ENCODE data around the gene KLHL22.

KLHL22 gene

DNA sequence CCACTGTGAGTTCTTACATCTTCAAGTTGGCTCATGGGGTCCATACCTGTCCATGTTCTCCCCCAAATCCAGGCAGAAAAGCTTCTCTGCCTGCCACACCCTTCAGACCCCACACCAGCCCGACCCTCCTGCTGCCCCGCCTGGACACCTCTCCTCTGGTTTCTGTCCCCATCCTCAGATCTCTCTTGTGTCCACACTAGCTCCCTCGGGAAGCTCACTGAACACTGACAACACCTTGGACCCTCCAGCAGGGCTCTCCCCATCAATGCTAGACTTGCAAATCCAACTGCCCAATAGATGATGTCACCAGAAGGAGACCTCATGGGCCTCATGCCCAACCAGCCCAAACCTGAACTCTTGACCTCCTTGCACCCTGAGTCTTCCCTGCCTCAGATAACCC lies 60.8 kb downstream of the KLHL22 start:
- Histone ChIP-seq H3K4me1 (ENCODE audit: control insufficient read depth, insufficient read depth, low read length) (peaks cover 13% of the 10 kb centered on the region), H3K36me3 (ENCODE audit: control insufficient read depth, insufficient read depth, low read length) (no peaks in the 10 kb centered on the region), H3K9ac (ENCODE audit: low read length) (no peak overlapping the region), H3K27ac (ENCODE audit: low read depth, low read length) (no peak overlapping the region), H3K4me3 (ENCODE audit: low read length) (no peak overlapping the region), H3K27me3 (ENCODE audit: control insufficient read depth, insufficient read depth, low read length) (peaks cover 9% of the 10 kb centered on the region)

DNA sequence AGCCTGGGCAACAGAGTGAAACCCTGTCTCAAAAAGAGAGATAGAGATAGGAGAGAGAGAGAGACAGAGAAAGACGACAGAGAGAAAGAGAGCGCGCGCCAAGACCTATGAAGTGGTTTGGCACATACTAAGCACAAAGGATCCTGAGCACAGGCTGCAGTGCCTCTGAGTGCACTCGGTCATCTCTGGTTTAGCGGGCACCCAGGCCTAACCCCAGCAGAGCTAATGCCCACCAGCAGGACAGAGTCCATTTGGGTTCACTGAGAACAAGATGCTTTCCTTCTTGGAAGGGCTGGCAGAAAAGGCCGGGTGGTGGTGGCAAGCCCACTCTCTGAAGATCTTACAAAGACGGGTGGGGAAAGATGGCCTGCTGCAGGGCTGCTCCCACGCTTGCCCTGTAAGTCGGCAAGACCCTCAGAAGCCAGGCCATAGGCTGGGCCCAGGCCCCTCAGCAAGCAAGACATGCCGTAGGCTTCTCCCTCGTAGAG lies 61.3 kb downstream of the KLHL22 start:
- no peak overlapping the region for H3K27ac ChIP-seq (ENCODE audit: low read depth, low read length)
- H3K4me1 ChIP-seq (ENCODE audit: control insufficient read depth, insufficient read depth, low read length), result peaks cover 13% of the 10 kb centered on the region
- H3K9ac ChIP-seq (ENCODE audit: low read length), result no peak overlapping the region
- peaks cover 9% of the 10 kb centered on the region for H3K27me3 ChIP-seq (ENCODE audit: control insufficient read depth, insufficient read depth, low read length)
- no peaks in the 10 kb centered on the region for H3K36me3 ChIP-seq (ENCODE audit: control insufficient read depth, insufficient read depth, low read length)
- no peak overlapping the region for H3K4me3 ChIP-seq (ENCODE audit: low read length)

DNA sequence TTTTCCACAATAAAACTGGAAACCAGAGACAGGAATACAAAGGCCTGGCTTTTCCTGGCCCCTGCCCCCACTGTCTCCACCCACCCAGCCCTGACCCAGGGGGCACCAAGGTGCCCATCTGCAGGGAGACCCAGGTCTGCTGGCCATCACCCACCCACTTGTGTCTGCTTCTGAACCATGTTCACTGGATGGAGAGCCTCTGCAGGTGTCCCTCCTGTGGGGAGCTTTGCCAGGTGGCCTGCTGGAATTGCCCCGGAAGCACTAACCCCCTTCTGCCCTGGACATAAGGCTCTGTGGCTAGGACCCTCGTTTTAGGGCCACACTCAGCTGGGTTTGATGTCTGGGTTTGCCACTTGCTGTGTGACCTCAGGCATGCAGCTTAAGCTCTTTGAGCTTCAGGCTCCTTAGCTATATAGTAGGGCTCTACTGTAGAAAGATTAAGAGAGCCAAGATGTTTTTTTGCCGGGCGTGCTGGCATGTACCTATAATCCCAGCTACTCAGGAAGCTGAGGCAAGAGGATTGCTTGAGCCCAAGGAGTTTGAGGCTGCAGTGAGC lies 61.8 kb downstream of the KLHL22 start:
- Histone ChIP-seq H3K9ac (ENCODE audit: low read length) (no peak overlapping the region), H3K27ac (ENCODE audit: low read depth, low read length) (no peak overlapping the region), H3K36me3 (ENCODE audit: control insufficient read depth, insufficient read depth, low read length) (no peaks in the 10 kb centered on the region), H3K27me3 (ENCODE audit: control insufficient read depth, insufficient read depth, low read length) (peaks cover 9% of the 10 kb centered on the region), H3K4me3 (ENCODE audit: low read length) (no peak overlapping the region), H3K4me1 (ENCODE audit: control insufficient read depth, insufficient read depth, low read length) (peaks cover 13% of the 10 kb centered on the region)

DNA sequence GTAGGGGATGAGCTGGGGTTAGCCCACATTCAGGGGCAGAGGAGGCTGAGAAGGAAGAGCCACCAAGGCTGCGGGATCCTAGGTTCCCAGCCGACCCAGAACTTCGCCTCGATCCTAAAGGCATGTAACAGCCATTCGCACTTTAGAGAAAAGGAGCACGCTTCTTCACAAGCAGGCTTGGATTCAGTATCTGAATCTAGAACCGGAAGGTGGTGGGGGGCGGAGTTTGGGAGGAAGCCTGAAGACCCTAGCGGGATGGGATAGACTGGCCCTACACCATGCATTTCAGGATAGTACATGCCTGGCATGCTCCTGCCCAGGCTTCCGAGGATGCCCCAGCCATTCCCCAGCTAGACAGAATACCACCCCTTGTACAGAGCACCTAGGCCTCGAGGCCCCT lies 62.4 kb downstream of the KLHL22 start:
- H3K9ac ChIP-seq (ENCODE audit: low read length), result no peak overlapping the region
- H3K36me3 ChIP-seq (ENCODE audit: control insufficient read depth, insufficient read depth, low read length), result no peaks in the 10 kb centered on the region
- peaks cover 13% of the 10 kb centered on the region for H3K4me1 ChIP-seq (ENCODE audit: control insufficient read depth, insufficient read depth, low read length)
- H3K4me3 ChIP-seq (ENCODE audit: low read length), result no peak overlapping the region
- peaks cover 9% of the 10 kb centered on the region for H3K27me3 ChIP-seq (ENCODE audit: control insufficient read depth, insufficient read depth, low read length)
- no peak overlapping the region for H3K27ac ChIP-seq (ENCODE audit: low read depth, low read length)

DNA sequence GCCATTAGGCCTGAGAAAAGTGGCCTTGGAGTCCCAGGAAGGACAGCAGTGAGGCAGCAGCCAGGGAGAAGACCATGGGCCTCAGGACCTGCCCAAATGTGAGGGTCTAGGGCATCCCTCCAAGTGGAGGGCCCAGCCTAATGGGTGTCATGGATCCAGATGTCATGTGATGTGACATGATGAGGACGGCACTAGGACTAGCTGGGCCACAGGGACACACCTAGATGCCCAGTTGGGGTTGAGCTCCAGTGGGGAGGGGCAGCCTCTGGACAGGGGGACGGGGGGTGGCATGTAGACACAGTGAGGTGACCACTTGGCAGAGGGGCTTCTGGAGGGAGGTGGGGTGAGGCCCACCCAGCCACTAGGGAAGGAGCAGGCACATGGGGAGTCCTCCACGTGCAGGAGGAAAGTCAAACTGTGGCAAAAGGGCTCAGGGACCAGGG lies 63.3 kb downstream of the KLHL22 start:
- H3K36me3 ChIP-seq (ENCODE audit: control insufficient read depth, insufficient read depth, low read length), result no peaks in the 10 kb centered on the region
- H3K27me3 ChIP-seq (ENCODE audit: control insufficient read depth, insufficient read depth, low read length), result peaks cover 9% of the 10 kb centered on the region
- peaks cover 13% of the 10 kb centered on the region for H3K4me1 ChIP-seq (ENCODE audit: control insufficient read depth, insufficient read depth, low read length)
- no peak overlapping the region for H3K27ac ChIP-seq (ENCODE audit: low read depth, low read length)
- H3K9ac ChIP-seq (ENCODE audit: low read length), result no peak overlapping the region
- H3K4me3 ChIP-seq (ENCODE audit: low read length), result no peak overlapping the region

DNA sequence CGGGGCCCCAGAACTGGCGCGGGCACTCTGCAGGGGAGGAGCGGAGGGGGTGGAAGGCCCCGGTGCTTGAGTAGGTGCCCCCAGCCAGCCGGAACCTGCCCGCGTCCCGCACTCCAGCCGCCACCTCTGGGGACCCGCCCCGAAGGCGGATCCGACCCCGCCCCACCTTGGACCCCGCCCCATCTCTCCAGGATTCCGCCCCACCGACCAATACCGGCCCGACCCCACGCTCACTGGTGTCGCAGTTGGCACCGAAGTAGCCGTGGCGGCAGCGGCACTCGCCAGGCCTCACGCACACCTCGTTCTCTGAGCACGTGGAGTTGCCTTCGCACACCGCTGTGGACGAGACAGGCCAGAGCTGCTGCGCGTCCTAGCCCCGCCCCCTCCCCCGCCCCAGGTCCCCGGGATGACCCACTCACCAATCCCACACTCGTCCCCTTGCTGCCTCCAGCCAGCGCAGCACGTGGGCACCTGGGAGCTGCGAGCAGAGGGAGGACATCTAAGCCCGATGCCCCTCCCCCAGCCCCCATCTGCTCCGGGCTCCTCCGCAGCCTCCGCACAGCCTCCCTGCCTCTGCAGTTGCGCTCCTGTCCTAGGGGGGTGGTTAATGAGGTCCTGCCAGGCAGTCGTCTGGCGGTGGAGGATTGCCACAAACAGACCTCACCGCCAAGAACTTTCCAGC lies 63.9 kb downstream of the KLHL22 start:
- peaks cover 8% of the 10 kb centered on the region for H3K4me1 ChIP-seq (ENCODE audit: control insufficient read depth, insufficient read depth, low read length)
- no peak overlapping the region for H3K27ac ChIP-seq (ENCODE audit: low read depth, low read length)
- H3K9ac ChIP-seq (ENCODE audit: low read length), result no peak overlapping the region
- H3K4me3 ChIP-seq (ENCODE audit: low read length), result peak overlapping the region; percentile 58
- H3K27me3 ChIP-seq (ENCODE audit: control insufficient read depth, insufficient read depth, low read length), result peaks cover 13% of the 10 kb centered on the region
- H3K36me3 ChIP-seq (ENCODE audit: control insufficient read depth, insufficient read depth, low read length), result peaks cover 2% of the 10 kb centered on the region

DNA sequence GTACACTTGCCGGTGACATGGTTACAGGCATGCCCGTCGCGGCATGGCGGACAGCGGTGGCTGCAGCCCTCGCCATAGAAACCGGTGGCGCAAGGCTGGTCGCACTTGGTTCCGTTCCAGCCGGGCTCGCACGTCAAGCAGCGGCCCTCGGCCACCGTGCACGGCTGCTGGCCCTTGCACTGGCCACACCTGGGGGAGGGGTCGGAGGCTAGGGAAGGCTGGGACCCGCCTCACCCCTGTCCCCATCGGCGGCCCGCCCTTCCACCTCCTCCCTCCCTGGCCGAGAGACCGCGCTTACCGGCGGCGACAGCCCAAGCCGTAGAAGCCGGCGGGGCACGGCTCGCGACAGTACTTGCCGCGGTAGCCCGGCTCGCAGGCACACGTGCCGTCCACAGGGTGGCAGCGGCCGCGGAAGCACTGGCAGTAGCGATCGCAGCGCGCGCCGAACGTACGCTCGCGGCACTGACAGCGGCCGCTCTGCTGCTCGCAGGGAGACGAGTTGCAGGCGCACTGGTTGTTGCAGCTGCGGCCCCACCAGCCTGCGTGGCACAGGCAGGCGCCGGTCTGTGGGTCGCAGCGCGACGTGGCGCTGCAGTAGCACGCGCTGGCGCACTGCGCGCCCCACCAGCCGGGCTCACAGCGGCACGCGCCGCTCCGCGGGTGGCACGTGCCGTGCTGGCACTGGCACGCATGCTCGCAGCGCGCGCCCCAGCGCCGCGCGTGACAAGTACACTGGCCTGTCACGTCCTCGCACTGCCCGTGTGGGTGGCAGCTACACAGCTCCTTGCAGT lies 64.7 kb downstream of the KLHL22 start:
- H3K4me3 ChIP-seq (ENCODE audit: low read length), result peak overlapping the region; percentile 58
- no peak overlapping the region for H3K9ac ChIP-seq (ENCODE audit: low read length)
- peaks cover 6% of the 10 kb centered on the region for H3K4me1 ChIP-seq (ENCODE audit: control insufficient read depth, insufficient read depth, low read length)
- H3K27ac ChIP-seq (ENCODE audit: low read depth, low read length), result no peak overlapping the region
- peaks cover 15% of the 10 kb centered on the region for H3K27me3 ChIP-seq (ENCODE audit: control insufficient read depth, insufficient read depth, low read length)
- peaks cover 2% of the 10 kb centered on the region for H3K36me3 ChIP-seq (ENCODE audit: control insufficient read depth, insufficient read depth, low read length)

DNA sequence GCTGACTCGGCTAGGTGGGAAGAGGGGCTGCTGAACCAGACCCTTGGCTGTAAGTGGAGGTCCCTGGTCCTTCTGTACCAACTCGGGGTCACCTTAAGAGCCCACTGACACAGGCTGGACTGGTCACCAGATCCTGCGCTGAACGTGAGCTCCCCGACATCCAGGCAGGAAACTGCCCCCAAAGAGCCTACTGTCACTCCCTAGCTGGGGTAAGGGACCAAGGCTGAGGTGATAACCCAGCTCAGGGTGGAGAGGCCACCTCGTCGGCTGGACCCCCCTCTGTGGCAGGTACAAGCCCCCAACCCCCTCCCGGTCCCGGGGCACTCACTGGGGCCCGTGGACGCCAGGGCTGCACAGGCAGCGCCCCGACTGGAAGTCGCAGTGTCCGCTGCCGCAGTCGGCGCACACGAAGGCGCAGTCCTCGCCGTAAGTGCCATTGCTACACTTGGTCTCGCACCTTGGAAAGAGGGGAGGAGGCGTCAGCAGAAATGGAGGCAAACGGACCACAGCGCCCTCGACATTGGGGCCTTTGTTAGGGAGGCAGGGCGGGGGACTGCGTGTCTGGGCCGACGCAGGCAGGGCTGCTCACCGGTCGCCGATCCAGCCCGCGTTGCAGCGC lies 65.4 kb downstream of the KLHL22 start:
- H3K9ac ChIP-seq (ENCODE audit: low read length), result no peak overlapping the region
- H3K4me3 ChIP-seq (ENCODE audit: low read length), result peak overlapping the region; percentile 58
- H3K36me3 ChIP-seq (ENCODE audit: control insufficient read depth, insufficient read depth, low read length), result peaks cover 2% of the 10 kb centered on the region
- peaks cover 2% of the 10 kb centered on the region for H3K4me1 ChIP-seq (ENCODE audit: control insufficient read depth, insufficient read depth, low read length)
- peaks cover 14% of the 10 kb centered on the region for H3K27me3 ChIP-seq (ENCODE audit: control insufficient read depth, insufficient read depth, low read length)
- no peak overlapping the region for H3K27ac ChIP-seq (ENCODE audit: low read depth, low read length)

DNA sequence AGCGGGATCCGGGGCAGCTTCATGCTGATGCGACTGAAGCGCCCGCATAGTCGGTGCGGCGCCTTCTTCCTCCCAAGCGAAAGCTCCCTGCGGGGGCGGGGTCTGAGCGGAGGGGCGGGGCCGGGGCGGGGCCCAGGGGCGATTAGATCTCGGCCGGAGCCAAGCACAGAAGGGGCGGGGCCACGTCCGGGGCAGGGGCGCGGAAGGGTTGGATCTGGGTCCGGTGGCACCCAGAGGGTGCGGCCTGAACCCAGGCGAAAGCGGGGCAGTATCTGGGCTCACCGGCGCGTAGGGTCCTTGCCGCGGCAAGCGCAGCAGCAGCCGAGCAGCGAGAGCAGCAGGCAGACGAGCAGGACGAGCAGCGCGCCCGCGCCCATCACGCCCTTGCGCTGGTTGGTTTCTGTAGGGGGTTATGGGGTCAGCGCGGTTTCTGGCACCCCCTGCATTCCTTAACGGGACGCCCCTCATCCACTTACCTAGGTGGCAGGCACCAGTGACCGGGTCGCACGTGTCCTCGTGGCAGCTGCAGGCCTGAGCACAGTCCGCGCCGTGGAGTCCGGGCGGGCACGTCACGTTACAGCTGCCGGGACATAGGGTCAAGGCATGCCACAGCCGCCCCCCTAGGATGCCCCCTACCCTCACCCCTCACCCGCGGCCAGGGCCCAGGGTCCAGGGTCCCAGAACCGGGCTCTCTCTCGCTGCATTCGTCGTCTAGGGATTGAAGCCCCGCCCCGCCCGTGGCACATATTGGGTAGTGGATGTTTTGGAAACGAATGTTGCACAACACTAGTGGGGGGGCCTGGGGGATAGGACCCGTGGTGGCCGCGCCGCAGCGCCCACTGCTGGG lies 66.1 kb downstream of the KLHL22 start:
- Histone ChIP-seq H3K36me3 (ENCODE audit: control insufficient read depth, insufficient read depth, low read length) (peaks cover 2% of the 10 kb centered on the region), H3K27ac (ENCODE audit: low read depth, low read length) (no peak overlapping the region), H3K4me1 (ENCODE audit: control insufficient read depth, insufficient read depth, low read length) (peaks cover 4% of the 10 kb centered on the region), H3K9ac (ENCODE audit: low read length) (no peak overlapping the region), H3K4me3 (ENCODE audit: low read length) (peak overlapping the region; percentile 50), H3K27me3 (ENCODE audit: control insufficient read depth, insufficient read depth, low read length) (peaks cover 16% of the 10 kb centered on the region)

DNA sequence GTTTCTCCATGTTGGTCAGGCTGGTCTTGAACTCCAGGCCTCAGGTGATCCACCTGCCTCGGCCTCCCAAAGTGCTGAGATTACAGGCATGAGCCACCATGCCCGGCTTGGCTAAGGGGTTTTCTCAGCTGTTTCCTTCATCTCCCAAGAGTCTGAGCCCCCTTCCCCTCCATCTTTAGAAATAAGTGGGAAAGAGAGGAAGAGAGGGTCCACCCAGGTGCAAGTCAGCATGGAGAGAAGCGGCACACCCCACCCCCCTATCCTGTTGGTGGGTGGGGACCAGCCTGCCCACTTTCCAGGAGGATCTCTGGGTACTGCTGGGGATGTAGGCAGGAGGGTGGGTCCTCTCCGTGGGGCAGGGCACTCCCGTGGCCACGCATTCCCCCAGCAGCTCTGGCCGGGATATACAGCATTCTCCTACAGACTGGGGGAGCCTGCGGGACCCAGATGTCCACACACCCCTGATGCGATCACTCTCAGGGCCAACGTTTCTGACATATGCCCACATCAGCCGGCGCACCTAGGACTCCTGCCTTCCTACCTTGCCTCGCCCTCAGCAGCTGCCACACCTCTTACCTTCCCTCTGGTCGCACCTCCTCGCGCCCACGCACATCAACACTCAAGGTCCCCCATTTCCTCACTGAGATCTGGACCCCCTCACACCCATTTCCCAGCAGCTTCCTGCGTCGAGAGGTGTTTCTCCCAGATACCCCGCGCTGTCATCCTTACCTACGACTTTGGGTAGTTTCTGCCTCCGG lies 66.9 kb downstream of the KLHL22 start:
- peak overlapping the region; percentile 45 for H3K4me3 ChIP-seq (ENCODE audit: low read length)
- peaks cover 2% of the 10 kb centered on the region for H3K36me3 ChIP-seq (ENCODE audit: control insufficient read depth, insufficient read depth, low read length)
- peaks cover 6% of the 10 kb centered on the region for H3K4me1 ChIP-seq (ENCODE audit: control insufficient read depth, insufficient read depth, low read length)
- H3K9ac ChIP-seq (ENCODE audit: low read length), result no peak overlapping the region
- no peak overlapping the region for H3K27ac ChIP-seq (ENCODE audit: low read depth, low read length)
- peaks cover 16% of the 10 kb centered on the region for H3K27me3 ChIP-seq (ENCODE audit: control insufficient read depth, insufficient read depth, low read length)

DNA sequence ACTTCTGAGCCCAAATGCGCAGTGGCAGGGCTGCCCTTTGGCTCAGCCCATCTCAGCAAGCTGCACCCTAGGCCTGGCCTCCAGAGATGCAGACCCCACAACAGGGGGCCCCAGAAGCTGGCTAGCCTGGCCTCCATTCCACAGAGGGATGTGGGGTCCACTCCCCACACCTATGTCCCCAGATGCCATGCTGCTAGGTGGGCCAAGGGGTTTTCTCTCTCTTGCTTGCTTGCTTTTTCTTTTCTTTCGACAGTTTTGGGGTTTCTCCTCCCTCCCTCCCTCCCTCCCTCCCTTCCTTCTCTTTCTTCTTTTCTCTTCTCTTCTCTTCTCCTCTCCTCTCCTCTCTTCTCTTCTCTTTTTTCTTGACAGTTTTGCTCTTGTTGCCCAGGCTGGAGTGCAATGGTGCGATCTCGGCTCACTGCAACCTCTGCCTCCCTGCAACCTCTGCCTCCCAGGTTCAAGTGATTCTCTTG lies 67.6 kb downstream of the KLHL22 start:
- H3K4me1 ChIP-seq (ENCODE audit: control insufficient read depth, insufficient read depth, low read length), result peaks cover 10% of the 10 kb centered on the region

More for the DNA sequence above, 67.6 kb downstream of the KLHL22 start:
- no peak overlapping the region for H3K27ac ChIP-seq (ENCODE audit: low read depth, low read length)
- H3K27me3 ChIP-seq (ENCODE audit: control insufficient read depth, insufficient read depth, low read length), result peaks cover 16% of the 10 kb centered on the region
- no peak overlapping the region for H3K4me3 ChIP-seq (ENCODE audit: low read length)
- H3K9ac ChIP-seq (ENCODE audit: low read length), result no peak overlapping the region
- H3K36me3 ChIP-seq (ENCODE audit: control insufficient read depth, insufficient read depth, low read length), result peaks cover 2% of the 10 kb centered on the region

Measured in rectal smooth muscle tissue (tissue), 1 donor.